Subcutaneous adipose tissue (tissue), 4 donors: Measurements from ENCODE around the gene SCML2. TPM values are rescaled to one million over a fixed set of nuclear protein-coding genes. Genes with fewer than 3 reads are reported as not detected.

Source experiments
- CTCF ChIP-seq: fragments of 450-650 bp; IDR thresholded peaks from one replicate; pipeline ENCODE4 v1.5.1; 2016; ENCODE audit warnings: low read depth, mild to moderate bottlenecking, control low read depth, antibody characterized with exemption, moderate library complexity
- small RNA-seq: library from RNA; depleted of rRNA; stranded (forward); fragments of <200 nt; gene quantifications from one replicate; pipeline ENCODE3, GENCODE V24; 2016
- total RNA-seq, 4 donors: library from RNA; depleted of rRNA; stranded (reverse); fragments of >200 nt; gene quantifications; one replicate each; pipeline ENCODE4 v1.1.0, GENCODE V29; 2016

SCML2 gene
- total RNA-seq, 4 donors from 2014 or later = 1.0 to 2.6 (median 1.6) TPM

- no peak for TF ChIP-seq CTCF
Observed at GRCh38 chrX:18206657-18207056, 147.8 kb downstream of the SCML2 start.

GRCh38 chrX:18203631-18204030 is 150.9 kb downstream of the SCML2 start:
- no peak for TF ChIP-seq CTCF

GRCh38 chrX:18194688-18195087 is 159.8 kb downstream of the SCML2 start:
- TF ChIP-seq CTCF = no peak

Small RNA genes within 50 kb of the gene (small RNA-seq; reads per million reads assigned to genes)
- 0.49 reads per million for gene RF00019
- gene TMSB10P2 = not detected

Other genes starting within 250 kb of the SCML2 start
- gene BEND2, start 133.8 kb downstream of the SCML2 start, total RNA-seq = not detected
- gene CDKL5, start 70.9 kb upstream of the SCML2 start, total RNA-seq = 1 to 10 TPM; 4.6 to 6.2 (median 5.4) TPM